NCI-H1694 treated with DMSO at 0.1 percent for 48 hours (cell line): Measurements from ENCODE around the gene MT1HL1.

ENCODE experiments used
- DNase-seq: peaks from one replicate; lab custom pipeline; 2025; lab: John Stamatoyannopoulos, UW

The MT1HL1 gene

DNA sequence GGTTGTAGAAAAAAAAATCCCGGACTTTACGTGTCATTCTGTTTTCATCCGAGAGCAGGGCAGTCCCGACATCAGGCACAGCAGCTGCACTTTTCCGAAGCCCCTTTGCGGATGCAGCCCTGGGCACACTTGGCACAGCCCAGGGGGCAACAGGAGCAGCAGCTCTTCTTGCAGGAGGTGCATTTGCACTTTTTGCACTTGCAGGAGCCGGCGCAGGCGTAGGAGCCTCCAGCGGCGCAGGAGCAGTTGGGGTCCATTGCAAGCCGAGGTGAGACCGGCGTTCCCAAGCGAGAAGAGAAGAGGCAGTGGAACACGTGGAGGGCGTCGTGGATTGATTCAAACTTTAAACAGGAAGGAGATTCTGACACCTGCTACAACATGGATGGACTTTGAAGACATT, at the start of gene MT1HL1:
TSS of gene MT1HL1 (minus strand) at position 326 of the 400 bp plus-strand sequence. CDS start at position 257, 69 bp downstream.
- no peak for DNase-seq

DNA sequence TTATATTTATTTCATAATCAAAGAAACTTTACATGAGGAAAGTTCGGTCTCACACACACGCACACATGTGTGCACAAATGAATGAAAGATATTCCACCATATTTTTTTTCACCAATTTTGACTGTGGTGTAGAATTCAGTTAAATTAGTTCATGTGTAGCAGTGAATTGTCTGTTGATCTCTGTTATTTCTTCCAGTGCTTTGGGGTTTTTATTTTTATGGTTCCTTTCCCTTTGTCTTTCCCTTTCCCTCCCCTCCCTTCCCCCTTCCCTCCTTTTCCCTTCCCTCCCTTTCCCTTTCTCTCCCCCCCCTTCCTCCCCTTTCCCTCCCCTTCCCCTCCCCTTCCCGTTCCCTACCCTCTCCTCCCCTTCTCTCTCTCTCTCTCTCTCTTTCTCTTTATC, 46.7 kb upstream of the MT1HL1 start:
- DNase-seq = no peak

DNA sequence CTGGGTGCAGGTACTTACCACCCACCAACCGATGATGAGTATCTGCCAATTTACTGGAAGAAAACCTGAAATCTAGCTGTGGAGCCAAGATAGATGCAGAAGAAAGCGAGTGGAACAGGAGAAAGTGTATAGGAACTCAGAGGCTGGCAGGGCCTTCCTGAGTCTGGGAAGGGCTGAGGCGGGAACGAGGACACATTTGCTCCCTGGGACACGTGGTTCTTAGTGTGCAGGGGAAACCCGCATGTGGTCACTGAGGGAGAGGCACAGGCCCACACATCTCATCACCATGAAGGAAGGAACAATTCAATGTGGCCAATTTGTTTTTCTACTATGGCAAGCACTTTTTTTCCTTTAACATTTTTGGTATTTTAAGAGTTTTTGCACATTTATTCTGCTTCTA, 45.9 kb upstream of the MT1HL1 start:
- no peak for DNase-seq

DNA sequence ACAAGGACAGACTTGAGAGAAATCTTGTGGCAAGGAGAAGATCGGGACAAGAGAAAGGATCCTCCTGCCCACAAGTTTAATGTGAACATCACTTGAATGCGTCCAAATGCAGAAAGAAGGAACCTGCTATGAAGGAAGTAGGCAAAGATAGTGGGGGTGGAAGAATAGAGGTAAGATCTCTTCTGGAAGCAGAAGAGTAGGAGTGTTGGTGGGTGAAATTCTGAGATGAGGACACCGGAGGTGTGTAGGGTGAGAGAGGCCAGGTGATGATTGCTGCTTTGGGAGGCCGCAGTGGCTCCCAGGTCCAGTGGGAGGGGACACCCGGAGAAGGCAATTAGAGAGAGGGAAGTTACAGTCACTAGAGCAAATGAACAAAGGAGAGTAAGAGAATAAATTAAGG, 44.6 kb upstream of the MT1HL1 start:
- no peak for DNase-seq

DNA sequence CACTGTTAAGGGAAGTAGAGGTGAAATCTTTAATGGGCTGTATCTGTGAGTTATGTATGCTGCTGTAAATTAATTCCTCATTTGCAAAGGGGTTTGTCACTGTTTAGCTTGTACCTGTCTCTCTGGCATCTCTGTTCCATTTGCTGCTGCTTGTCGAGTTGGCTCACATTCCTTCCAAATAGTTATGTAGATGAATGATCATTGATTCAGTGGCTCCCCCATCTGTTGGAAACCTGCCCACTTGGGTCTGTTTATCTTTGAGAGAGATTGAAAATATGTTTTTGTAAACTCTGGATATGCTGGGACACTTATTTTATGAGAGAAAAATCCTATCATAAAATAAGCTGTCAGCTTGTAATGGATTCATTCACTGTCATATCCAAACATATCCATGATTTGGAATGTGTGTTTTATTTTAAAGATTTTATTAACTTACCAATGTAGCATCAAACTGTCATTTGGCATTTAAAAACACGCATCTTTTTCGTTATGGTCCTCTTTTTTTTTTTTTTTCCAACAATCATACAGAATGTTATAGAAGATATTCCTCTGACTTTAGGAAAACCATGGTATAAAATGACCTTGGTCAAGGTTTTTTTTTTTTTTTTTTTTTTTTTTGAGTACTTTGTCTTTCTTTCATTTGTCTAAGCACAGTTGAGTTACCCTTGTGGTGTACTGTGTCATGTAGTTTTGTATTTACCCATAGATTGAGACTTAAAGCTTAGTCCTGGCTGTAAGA, 41.2 kb upstream of the MT1HL1 start:
- peak; percentile 19 for DNase-seq

DNA sequence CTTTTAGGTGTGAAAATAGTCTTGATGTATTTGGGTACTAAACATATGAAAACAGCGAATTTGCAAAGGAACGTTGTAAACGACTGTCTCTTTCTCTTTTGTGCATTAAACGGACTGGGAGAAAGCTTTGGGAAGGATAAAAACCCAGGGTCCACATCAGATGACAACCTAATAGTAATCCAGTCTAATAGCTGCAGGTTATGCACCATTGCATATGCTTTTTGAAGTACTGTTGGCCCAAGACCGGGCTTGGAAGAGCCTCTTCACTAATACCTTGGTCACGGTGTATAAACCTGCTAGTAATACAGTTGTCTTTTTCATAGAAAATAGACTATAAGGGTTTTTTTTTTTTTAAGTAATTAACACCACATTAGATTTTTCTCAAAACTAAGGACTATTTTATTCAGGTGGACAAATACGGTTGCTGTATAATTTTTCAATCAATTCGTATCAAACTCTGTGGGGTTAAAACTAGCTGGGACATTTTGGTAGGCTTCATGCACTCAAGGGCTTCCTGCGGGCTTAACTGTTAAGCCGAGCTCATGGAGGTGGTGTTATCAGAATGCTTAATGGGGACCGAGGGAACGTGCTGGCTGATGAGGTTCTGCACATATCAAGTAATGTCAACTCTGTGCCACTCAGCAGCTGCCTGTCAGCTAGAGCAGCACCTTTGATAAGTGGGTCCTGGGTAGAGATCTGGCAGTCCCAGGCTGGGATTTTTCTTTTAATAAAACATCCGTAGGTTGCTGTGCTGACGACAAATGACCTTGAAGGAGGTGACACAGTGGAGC, 39.8 kb upstream of the MT1HL1 start:
- no peak for DNase-seq

DNA sequence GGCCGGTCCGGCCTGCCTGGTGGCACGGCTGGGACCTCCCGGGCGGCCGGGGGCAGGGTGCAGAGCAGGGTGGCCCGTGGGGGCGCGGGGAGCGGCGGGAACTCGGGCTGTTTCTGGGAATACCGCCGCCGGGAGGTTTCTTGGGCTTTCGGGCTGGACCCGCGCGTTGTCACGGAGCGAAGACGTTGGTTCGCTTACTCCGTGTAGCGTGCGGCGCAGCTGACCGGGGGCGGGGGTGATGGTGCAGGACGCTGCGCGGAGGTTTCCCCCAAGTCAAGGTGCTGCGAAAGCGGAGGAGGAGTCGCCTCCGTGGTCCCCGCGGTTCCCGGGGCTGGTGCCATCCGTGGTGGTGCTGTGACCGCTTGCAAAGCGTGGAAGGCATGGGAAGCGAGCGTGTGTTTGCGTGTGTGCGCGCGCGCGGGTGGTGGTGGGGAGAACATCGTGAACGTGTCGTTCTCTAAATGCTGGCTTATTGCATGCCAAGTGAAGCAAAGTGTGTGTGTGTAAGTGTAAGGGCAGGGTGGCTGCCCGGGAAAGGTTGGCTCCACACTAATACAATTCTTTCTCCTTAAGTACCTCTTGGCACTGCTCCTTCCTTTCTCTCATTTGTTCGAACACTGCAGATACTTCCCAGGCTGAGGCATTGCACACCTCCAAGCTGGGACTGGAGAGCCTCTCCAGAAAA, 38.8 kb upstream of the MT1HL1 start:
- DNase-seq = no peak

DNA sequence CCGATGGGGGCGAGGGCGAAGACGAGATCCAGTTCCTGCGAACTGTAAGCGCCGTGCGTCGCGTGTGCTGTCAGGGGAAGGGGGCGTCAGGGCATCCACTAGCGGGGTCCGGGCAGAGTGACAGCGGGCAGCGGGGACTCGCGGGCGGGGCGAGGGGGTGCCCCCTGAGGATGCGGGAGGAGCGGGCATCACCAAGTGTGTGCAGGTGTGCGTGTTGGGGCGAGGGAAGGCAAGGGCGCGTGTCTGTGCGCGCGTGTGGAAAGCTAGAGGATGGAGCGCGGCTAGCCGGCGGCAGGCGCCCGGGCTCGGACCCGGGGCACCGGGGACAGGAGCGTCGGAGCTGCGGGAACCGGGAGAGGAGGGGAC, 38.3 kb upstream of the MT1HL1 start:
- no peak for DNase-seq

DNA sequence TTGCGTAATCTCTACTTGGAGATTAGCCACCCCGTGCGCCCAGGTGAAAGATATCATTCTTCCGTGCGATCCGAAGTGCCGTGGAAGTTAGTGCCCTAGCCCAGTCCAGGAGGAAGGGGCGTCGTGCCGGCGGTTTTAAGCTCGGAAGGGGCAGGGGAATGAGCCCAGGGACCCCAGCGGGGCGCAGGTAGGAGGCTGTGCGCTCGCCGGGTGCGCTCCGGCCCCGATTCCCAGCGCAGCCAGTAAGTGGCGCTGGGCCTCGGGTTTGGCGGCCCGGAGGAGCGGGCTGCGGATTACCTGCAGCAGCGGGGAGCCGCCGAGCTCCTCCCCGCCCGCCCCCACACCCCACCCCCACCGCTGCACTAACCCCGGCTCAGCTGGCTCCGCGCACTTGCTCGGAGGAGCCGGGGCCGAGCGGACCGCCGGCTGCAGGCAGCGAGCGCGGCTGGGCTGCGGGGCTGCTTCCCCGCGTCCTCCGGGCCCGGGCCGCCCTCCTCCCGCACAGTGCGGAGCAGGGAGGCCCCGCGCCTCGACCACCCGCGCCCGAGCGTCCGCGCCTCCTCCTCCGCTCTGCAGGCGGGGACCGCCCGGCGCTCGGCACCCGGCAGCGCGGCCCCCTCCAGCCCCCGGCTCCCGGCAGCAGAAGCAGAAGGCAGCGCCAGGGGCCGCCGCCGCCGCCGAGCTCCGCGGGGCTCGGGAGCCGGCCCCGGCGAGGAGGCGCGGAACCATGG, 37.7 kb upstream of the MT1HL1 start, which contains the start of gene RYR2:
TSS of gene RYR2 (plus strand) at position 390 of the 731 bp plus-strand sequence. CDS start at position 728, 338 bp downstream.
- DNase-seq = no peak

DNA sequence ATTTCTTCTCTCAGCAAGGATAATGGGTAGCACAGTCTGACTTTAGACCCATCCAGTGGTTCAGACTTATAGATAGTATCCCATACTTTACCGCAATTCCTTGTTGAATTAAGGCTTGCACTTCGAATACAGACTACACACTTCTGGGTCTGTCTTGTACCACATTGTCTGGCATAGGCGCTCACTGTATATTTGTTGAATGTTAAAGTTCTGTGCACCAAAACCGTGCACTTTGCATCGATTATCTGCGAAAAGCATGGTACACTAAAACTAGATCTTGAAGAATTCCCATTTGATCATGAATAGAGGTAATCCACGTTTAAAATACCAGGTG, 37.2 kb upstream of the MT1HL1 start:
- no peak for DNase-seq

DNA sequence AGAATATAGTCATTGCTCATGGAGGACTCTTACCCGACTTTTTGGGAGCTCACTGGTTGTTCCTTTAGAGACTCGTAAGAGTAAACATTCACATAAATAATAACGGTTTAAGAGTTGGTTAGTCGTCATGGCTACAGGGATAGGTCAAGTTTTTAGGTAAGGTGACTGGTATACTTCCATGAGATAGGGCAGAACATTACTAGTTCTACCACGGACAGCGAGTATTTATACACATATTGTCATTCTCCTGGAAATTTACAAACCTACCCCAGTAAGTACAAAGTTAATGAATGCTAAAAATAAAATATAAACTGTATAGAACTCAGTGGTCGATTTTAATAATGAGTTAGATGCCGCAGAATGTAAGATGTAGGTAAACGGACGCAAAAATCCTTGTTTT, 36.6 kb upstream of the MT1HL1 start:
- DNase-seq = no peak

DNA sequence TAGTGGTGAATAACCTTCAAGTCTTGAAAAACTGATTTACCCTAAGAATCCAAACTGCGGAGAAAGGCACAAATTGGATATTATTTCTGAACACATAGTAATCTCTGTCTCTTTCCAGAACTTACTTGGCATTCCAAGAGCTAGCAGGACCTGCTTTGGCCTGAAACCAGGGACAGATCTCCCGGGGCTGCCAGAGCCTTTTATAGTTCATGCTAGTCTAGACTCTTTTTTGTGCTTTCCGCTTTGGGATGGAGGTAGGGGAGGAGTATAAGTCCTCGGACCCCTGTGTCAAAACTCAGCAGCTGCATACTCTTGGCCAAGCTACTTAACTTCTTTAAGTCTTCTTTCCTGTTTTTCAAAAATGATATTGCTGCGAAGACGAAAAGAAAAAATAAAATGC, 34.0 kb upstream of the MT1HL1 start:
- no peak for DNase-seq

DNA sequence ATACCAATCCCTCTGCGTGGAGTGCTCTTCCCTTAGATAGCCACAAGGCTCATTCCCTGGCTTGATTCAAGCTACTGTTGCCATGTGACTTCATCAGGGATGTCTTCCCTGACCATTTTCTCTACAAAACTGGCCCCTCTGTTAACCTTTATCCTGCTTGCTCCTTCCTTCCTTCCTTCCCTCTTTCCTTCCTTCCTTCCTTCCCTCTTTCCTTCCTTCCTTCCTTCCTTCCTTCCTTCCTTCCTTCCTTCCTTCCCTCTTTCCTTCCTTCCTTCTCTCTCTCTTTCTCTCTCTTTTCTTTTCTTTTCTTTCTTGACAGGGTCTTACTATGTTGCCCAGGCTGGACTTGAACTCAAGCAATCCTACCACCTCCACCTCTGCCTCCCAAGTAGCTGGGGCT, 31.5 kb upstream of the MT1HL1 start:
- DNase-seq = no peak

DNA sequence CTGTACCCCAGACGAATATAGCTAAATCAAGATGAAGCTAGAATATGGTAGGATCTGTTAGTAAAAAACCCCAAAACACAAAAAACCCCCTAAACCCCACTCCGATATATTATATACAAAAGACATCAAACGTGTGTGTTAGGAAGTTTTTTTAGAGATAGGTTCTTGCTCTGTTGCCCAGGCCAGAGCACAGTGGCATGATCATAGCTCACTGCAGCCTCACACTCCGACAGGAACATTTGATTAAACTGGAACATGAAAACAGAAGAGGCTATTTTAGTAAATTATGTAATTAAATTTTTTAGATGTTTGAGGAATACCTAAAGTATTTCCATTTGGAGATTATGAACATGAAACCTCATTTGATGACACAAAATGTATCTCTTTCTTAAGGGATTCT, 29.6 kb upstream of the MT1HL1 start:
- DNase-seq = no peak

DNA sequence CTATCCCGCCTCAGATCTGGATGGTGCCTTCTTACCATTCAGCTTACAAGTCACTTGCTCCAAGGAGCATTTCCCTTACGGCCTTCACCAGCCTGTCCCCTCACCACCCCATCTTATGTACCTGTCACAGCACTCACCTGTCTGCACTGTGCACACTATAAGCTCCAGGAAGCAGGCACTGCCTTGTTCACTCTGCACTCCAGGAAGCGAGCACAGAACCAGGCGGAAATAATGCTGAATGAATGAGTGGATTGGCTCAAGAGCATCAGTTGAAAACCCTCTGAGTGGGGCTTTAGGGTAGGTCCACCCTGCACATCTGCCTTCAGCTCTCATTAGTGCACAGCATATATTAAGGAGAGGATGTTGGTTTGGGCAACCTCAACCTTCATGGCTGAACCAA, 28.8 kb upstream of the MT1HL1 start:
- no peak for DNase-seq

DNA sequence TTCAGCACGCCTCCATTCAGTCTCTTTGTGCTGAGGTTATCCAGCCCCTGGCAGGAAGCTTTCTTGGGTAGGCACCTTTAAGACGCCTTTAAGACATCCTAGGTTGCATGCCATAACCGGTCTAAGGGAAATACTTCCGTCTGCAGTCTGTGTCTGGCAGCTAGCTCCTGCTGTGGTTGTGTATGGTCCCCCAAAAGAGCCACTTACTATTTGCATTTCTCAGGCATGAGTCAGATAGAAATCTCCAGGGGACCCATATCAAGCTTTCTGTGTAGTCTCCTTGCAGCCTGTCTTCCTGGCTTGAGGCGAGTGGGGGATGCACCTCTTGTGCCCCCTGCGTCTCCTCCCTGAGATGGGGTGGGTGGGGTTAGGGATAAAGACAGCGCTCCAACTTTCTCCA, 27.8 kb upstream of the MT1HL1 start:
- DNase-seq = no peak

DNA sequence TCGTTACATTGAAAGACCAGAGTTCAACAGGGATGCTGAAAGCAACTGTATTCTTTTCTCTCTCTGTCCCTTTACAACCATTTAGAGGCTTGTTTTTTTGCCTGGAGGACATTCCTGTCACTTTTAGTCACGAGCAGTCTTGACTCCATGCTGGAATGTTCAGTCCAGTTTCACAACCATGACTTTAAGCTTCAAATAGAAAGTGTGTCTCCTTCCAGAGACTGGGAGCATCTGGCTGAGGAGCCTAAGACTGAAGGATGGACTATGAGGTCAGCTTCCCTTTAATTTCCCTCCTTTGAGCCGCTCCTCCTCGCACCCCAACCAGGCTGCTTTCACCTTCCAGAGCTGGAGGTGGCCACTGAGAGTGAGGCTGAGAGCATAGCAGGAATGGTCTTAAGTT, 27.2 kb upstream of the MT1HL1 start:
- no peak for DNase-seq

DNA sequence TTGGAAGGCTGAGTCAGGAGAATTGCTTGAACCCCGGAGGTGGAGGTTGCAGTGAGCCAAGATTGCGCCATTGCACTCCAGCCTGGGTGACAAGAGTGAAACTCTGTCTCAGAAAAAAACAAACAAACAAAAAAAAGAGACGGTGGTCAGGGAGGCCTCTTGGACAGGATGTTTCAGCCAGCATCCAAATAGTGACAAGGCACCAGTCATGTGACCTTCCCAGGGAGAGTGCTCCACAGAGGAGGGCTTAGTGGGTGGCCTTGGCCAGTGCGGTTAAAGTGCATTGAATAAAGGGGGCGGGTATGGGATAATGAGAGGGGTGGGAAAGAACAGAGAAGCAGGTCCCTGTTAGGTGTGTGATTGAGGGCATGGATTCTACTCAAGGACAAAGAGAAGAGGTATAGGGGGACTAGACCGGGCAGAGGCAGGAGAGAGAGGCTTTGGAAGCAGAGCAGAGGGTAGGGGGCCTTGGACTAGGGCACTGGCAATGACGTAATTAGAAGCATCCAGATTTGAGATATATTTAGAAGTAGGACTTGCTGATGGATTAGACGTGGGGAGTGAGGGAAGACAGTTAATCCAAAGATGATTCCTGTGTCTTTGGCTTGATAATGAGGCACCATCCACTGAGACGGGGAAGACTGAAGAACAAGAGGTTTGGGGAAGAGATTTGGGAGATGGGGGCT, 25.8 kb upstream of the MT1HL1 start:
- no peak for DNase-seq

DNA sequence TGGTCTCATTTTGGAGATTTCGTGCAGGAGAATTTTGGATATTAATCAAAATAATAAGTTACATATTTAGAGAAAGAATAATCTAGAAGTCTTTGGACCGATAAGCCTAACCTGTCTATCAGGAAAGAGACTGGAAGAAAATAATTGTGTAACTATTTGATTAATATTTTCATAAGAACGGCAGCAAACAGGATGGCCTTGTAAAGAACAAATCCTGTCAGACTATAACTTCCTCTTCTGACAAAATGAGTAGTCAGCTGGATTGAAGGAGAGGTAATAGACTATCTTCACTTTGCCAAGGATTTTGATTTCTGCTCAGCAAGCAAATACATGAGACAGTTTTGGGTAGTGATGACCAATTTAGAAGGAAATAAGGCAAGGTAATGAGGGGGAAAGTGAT, 25.0 kb upstream of the MT1HL1 start:
- DNase-seq = no peak

DNA sequence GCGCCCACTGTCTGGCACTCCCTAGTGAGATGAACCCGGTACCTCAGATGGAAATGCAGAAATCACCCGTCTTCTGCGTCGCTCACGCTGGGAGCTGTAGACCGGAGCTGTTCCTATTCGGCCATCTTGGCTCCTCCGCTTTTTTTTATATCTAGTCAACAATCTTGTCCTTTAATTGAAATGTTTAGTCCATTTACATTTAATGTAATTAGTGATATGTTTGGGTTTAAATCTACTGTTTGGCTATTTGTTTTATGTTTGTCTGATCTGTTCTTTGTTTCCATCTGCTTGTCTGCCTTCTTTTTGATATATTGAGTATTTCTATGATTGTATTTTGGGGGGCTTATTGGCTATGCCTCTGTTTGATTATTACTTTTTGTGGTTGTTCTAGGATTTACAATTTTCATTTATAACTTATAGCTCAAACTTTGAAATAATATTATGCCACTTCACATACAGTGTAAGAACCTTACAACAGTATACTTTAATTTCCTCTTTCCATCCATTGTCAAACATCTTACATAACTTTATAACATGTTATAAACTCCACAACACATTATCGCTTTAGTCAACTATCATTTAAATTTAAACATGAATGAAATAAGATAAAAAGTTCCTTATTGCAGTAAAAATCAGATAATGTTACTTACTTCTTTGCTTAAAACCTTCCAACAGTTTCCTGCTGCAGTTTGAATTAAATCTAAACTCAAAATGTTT, 21.3 kb upstream of the MT1HL1 start:
- DNase-seq = no peak

DNA sequence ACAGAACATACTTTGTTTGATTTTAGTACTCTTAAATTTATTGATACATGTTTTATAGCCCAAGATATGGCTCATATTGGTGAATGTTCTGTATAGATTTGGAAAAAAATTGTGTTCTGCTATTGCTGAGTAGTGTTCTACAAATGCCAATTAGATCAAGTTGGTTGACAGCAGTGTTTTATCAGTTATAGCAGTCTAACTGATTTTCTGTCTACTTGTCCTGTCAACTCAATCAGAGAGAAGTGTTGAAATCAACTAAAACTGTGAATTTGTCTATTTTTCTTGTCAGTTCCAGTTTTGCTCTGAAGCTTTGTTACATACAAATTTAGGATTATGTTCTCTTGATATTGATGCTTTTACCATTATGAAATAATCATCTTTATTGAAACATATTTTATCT, 14.7 kb upstream of the MT1HL1 start:
- DNase-seq = no peak
